EL (cell line): ENCODE measurements around the gene IRAK2.

ENCODE experiments used
- DNase-seq: peaks from one replicate; pipeline ENCODE4 v3.0.0-alpha.2; 2016

Gene IRAK2

GRCh38 chr3:10189557-10190354 is 25.0 kb downstream of the IRAK2 start:
- DNase-seq = no peak

GRCh38 chr3:10192953-10193691 is 28.4 kb downstream of the IRAK2 start:
- DNase-seq = peak; percentile 97

- DNase-seq = no peak
Measured at GRCh38 chr3:10193692-10194327, 29.1 kb downstream of the IRAK2 start.

DNA sequence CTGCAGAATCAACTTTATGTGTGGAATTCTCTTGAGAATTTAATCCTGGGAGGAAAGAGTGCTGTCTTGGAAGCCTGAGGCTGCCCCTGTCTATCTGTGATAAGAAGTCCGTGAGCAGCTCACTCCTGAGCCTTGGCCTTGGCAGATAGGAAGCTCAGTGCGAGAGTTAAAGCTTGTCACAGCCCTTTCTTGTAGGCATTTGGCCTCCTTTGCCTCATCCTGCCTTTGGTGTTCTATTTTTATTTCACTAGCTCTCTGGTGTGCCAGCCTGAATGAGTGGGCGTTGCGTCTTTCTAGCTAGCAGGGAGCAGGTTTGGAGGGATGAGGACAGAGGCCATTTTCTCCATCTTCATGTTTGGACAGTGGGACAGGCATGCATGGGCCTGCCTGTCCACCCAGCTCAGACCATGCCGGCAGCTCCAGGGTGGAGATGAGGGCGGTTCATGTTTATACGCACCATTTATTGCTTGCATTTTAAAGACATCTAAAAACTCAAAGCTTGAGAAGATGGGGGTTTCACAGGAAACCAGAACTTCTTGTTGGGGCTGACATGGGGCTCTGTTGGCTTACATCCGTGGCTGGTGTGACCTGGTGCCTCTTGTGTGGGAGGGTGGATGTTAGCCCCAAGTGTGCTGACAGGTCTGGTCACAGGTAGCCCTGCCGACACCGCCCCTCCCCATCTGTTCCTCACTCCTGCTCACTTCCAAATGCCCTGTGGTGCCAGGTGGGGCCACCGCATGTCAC is 29.8 kb downstream of the IRAK2 start:
- no peak for DNase-seq

- no peak for DNase-seq
Measured at GRCh38 chr3:10195366-10196089, 30.8 kb downstream of the IRAK2 start.

- peak; percentile 56 for DNase-seq
Measured at GRCh38 chr3:10196389-10197052, 31.8 kb downstream of the IRAK2 start.

DNA sequence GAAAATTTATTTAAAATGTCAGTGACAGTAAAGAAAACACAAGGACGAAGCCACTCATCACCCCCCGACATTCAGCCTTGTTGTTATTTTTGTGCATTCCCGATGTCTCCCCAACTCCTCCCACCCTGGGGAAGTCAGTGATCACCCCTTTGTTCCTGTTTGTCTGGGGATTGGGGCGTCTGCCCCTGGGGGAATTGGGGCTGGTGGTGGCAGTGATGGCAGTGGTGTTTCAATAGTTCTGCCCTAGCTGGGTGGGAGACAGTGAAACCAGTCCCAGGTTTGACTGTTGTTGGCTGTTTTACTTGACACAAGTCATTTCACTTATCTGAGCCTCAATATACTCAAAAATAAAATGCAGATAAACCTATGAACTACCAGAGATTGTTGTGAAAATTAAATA is 33.5 kb downstream of the IRAK2 start:
- no peak for DNase-seq

- peak; percentile 70 for DNase-seq
Measured at GRCh38 chr3:10198761-10199649, 34.3 kb downstream of the IRAK2 start.

DNA sequence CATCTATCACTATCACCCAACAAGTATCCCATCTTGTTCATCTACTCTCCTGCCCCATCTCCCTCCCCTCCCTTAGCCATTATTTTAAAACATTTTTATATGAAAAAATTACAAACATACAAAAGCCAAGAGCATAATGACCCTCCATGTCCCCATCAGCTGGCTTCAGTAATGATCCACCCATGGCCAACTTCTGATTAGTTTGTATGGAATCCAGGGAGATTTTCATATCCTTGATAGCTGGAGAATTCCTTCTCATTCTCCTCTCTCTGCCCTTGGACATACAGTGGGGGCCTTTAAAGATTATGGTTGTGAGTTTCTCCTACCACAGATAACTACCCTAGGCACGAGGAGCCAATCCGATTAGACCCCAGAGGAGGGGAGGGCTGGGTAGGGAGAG is 40.2 kb downstream of the IRAK2 start:
- peak; percentile 28 for DNase-seq

DNA sequence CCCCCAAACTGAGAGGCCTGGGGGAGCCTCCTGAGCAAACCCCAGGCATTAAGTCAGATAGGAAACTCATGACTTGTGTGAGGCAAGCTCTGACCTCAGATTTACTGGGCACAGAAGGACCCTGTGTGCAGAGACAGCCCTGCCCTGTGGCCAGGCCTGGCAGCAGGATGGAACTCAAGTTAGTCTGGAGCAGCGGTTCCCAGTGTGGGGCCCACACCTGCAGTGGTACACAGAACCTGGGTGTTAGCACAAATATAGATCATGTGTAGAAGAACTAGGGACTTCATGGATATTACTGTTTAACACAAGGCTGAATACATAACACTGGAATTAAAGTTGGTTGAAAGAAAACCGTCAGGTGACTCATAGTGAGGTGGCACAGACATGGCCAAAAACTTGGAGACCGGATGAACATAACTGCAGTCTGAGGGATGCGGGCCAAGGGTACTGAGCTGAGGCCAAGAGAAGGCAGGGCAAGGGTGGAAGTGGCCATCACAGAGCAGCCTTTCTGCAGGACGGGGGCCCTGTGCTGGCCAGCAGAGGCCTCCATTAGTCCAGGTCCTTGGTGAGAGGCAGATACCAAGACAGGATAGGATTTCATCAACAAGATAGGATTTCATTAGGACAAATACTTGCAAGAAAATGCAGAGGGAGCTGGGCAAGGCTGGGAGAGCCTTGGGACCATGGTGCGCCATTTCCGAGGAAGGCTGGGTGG is 40.9 kb downstream of the IRAK2 start:
- DNase-seq = peak; percentile 95

DNA sequence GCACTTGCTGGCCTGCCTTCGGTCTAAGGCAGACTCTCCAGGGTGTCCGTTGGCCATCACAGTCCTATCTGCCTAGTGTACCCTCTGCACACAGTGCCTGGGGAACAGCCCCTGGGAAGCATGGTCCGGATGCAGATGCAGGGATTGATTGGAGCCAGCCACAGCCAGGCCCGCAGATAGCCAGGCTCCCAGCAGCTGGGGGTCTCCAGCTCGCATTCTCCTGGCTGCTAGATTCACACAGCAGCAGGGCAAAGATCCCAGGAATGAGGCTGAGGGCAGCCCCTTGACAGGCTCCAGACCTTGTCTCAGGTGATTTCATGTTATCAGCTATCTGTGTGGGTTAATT is 41.4 kb downstream of the IRAK2 start:
- no peak for DNase-seq

- DNase-seq = no peak
Measured at GRCh38 chr3:10213156-10213792, 48.6 kb downstream of the IRAK2 start.

- DNase-seq = no peak
Measured at GRCh38 chr3:10215578-10216368, 51.1 kb downstream of the IRAK2 start.

- DNase-seq = no peak
Measured at GRCh38 chr3:10217359-10217758, 52.6 kb downstream of the IRAK2 start.

DNA sequence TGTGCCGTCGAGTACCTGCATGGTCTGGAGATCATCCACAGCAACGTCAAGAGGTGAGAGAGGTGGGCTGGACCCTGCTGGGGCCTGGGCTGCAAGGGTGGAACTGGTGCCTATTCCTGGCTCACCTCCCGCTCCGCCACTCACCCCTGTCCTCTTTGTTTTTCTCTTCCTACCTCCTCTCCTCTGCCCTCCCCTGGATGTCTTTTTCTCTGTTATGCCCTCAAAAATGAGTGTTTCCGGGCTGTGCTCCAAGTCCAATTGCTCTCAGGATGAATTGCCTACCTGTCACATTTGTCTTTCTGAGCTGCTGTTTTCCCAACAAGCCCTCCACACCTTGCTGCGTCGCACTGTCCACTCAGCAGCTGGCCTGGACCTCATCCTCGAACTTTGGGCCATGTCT is 55.0 kb downstream of the IRAK2 start:
- no peak for DNase-seq

DNA sequence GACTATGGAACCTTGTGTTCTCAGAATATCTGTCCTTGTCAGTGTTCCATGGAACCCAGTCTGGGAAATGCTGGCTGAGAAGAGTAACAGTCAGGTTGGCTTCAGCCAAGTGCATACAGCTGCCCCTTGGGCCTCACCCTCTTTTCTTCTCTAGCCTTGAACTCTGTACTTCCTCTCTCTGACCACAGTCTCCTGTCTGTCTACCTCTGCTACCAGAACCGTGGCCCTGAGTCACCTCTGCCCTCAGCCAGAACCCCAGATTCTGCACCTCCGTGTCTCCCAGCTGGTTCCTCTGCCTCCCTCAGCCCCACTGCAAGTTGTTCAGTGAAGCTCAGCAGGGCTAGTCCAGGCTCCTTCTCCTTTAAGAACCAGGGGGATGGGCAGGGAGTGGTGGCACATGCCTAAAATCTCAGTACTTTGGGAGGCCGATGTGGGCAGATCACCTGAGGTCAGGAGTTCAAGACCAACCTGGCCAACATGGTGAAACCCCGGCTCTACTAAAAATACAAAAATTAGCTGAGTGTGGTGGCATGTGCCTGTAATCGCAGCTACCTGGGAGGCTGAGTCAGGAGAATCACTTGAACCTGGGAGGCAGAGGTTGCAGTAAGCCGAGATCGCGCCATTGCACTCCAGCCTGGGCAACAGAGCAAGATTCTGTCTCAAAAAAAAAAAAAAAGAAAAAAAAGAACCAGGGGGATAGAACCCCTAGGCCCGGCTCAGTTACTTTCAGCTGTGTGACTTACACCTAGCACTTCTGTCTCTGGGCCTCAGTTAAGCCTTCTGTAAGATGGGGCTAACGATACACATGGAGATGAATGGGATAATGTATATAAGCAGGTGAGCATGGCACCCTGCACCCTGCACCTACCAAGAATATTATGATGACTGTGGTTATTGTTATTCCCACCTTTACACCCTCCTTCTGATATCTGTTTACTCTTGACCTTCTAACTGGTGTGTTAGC is 59.2 kb downstream of the IRAK2 start:
- no peak for DNase-seq
